RWPE1 (cell line): Measurements from ENCODE around the gene KRTAP5-3.
"Not testable (repeated sequence)": the region's sequence is repeated elsewhere in the genome, so short reads cannot be mapped to it uniquely, and the experiment has no call there.

Source experiments
- CTCF ChIA-PET: fragments of 350-600 bp; sonication (Branson Sonifier 250); formaldehyde crosslinking; extraction: SDS; loops from one replicate; lab custom pipeline; 2021; lab: Yijun Ruan, JAX
- POLR2A ChIA-PET: fragments of 400-600 bp; formaldehyde crosslinking; extraction: SDS; loops from one replicate; lab custom pipeline; 2020; ENCODE audit warnings: antibody characterized with exemption; ENCODE audit not compliant: low non-redundant PET; lab: Yijun Ruan, JAX
- DNase-seq: peaks from one replicate; pipeline ENCODE4 v3.0.0; 2012; ENCODE audit warnings: low spot score
- H3K27ac ChIP-seq: fragments of 450-650 bp; 2 replicates; pipeline ENCODE4 v1.5.1; 2017
- CTCF ChIP-seq: fragments of 450-650 bp; conservative IDR thresholded peaks from 2 replicates; pipeline ENCODE4 v1.5.1; 2017; ENCODE audit warnings: low read depth, mild to moderate bottlenecking

KRTAP5-3 gene

DNA sequence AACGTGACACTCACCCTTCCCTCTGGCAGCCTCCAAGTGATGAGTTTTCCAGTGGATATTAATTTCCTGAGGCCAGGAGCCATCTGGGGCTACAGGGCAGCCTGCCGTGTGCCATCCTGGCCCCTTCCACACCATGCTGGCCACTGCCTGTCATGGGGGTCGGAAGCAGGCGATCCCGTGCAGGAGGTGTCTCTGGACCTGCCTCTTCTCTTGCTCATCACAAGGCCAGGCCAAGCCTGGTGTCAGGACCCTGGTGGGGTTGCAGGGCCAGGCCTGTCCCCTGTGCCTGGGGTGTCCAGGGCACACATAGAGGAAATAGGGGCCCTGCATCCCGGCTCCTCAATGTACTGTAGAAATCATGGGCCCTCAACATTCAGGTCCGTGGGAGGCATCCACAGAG, 3.6 kb downstream of the KRTAP5-3 start:
- POLR2A ChIA-PET, result no interaction called here
- no peak for DNase-seq
- CTCF ChIA-PET, result no interaction called here
- no peak for TF ChIP-seq CTCF
- no peak overlapping the region for H3K27ac ChIP-seq

DNA sequence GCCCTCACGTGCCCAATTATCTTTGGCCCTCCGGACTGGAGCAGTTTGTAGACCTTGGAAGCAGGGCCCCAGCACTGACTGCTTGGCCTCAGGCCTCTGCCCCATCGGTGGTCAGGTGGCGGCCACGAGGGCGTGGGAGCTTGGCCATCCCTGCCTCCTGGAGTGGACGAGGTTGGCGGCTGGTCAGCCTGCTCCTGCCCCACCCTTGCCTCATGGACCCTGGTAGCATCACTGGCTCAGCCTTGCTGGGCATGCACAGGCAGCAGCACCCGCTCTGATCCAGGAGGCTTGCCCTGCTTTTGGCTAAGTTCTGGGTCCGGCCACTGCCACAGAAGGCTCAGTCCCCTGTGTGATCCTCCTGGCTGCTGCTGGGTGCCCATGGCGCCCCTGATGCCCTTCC, 4.1 kb downstream of the KRTAP5-3 start:
- ChIA-PET POLR2A (no interaction called here), CTCF (no interaction called here)
- DNase-seq, result no peak
- TF ChIP-seq CTCF, result no peak
- no peak overlapping the region for H3K27ac ChIP-seq

DNA sequence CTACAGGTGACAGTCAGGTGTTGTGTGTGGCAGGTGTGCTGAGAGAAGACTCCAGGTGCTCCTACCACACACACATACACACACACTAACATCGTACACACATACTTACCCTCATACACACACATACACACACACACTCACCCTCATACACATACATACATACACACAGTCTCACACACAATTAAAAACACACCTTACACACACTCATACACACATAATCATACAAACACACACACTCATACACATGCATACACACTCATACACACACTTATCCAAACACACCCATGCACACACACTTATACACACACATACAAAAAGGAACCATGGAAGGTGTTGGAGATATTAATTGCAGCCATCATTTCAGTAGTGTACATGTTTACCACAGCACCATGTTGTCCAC, 4.6 kb downstream of the KRTAP5-3 start:
- ChIA-PET CTCF (no interaction called here), POLR2A (no interaction called here)
- no peak overlapping the region for H3K27ac ChIP-seq
- DNase-seq, result no peak
- TF ChIP-seq CTCF, result no peak

GRCh38 chr11:1601663-1602062, 6.6 kb downstream of the KRTAP5-3 start:
- POLR2A ChIA-PET, H3K27ac ChIP-seq, DNase-seq: not testable (repeated sequence)
- CTCF ChIA-PET, result interaction anchor here (0.6 kb wide), 1 partner anchor 227 kb away, joined by 3 read pairs; no protein-coding TSS in a partner anchor

DNA sequence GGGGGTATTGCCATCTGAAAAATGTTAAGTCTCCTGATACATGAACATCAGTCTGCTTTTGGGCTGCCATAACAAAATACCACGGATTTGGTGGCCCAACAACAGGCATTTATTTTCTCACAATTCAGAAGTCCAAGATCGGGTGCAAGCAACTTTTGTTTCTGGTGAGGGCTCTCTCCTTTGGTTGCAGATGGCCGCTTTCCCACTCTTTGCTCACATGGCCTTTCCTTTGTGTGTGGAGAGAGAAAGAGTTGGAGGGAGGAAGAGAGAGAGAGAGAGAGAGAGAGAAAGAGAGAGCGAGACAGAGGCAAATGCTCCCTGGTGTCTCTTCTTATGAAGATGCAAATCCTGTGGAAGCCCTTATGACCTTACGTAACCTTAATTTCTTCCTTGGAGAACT, 7.6 kb downstream of the KRTAP5-3 start:
- ChIA-PET CTCF (no interaction called here), POLR2A (no interaction called here)
- no peak for TF ChIP-seq CTCF
- no peak for DNase-seq
- no peak overlapping the region for H3K27ac ChIP-seq

GRCh38 chr11:1598816-1599215, 9.4 kb downstream of the KRTAP5-3 start:
- no peak overlapping the region for H3K27ac ChIP-seq
- DNase-seq, result no peak
- ChIA-PET CTCF (interaction anchor here (0.5 to 0.6 kb wide), 2 partner anchors 9 to 141 kb away, joined by 3 read pairs; no protein-coding TSS in a partner anchor), POLR2A (no interaction called here)
- no peak for TF ChIP-seq CTCF

DNA sequence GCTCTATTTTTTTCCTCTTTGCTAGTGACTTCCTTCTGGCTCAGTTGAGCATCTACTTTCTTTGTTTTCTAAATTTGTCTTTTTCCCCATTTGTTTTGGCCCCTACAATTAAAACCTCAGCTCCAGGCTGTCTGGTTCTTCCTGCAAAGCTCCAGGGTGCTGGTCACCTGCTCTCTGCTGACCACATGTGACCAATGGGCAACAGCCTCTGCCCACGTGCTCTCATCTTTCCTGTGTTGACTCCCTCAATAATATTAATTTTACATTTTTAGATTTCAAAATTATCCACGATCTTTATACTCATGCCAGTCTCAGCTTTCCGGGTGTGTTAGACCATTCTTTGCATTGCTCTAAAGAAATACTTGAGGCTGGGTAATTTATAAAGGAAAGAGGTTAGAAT, 9.9 kb downstream of the KRTAP5-3 start:
- H3K27ac ChIP-seq, POLR2A ChIA-PET, DNase-seq: not testable (repeated sequence)
- CTCF ChIA-PET, result interaction anchor here (0.5 kb wide), 1 partner anchor 141 kb away, joined by 3 read pairs; no protein-coding TSS in a partner anchor

GRCh38 chr11:1597994-1598380, 10.3 kb downstream of the KRTAP5-3 start, which contains the start of gene KRTAP5-2:
KRTAP5-2 (minus strand) TSS chr11:1598294; CDS start chr11:1598250, 44 bp downstream.
- TF ChIP-seq CTCF, result no peak
- CTCF ChIA-PET, result interaction anchor here (0.5 to 1.4 kb wide), 2 partner anchors 51 to 141 kb away, joined by 3 read pairs; no protein-coding TSS in a partner anchor
- no peak within 1 kb of the TSS for H3K27ac ChIP-seq
- no peak for DNase-seq
- POLR2A ChIA-PET, result no interaction called here
